Measurements from ENCODE around the gene SEPSECS.

The SEPSECS gene

DNA sequence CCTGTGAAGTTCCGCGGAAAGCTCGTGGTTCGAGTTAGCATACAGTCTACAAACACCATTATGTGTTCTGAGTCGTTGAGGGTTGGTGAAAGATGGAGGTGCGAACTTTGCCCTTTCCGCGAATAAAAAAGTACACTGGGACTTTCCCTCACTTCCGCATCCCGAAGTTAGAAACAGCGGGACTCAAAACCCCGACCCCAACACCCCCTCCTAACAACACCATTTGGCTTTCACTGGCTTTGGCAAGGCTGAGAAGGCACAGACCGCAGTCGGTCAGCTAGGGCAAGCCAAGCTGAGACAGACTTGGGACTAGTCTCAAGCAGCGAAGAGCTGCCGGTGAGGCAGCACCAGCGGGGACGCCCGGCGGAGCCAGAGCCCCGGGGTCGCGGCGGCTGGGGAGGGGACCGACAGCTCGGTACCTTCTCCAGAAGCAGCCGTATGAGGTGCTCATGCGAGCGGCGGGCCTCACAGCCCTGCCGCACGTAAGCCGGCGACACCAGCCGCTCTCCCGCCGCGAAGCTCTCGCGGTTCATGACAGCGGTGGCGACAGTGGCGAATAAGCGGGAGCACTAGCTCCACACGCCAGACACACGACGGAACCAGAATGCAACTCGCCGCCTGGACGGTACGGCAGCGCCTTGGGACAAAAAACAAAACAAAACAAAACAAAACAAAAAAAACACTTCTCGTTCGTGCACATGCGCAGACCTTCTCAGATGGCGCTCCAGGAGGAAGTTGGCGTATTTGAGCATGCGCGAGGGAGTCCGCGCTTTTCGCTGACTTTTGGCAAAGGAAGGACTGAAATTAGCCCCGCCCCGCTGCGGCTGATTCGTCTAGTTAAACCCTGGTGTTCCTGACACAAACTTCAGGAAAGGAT is at the start of gene SEPSECS:
SEPSECS (minus strand) TSS at position 613 of the 877 bp plus-strand sequence; CDS start at position 533, 80 bp downstream.
- peak; percentile 57 to 99 (median 92) for DNase-seq

DNA sequence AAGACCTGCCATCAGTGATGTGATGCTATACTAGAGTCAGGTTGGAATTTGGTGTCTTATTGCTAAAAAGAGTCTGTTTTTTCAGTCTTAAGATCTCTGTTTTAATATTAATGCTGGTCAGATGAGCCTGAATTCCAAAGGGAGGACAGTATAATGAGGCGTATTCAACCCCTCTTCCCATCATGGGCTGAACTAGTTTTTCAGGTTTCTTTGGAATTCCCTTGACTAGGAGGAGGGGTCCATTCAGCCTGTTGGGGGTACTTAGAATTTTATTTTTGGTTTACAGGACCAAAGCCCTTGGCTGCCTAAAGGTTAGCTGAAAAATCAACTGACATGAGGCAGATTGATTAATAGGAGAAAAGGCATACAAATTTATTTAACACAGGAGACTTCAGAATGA is 49.5 kb upstream of the SEPSECS start:
- no peak for DNase-seq

DNA sequence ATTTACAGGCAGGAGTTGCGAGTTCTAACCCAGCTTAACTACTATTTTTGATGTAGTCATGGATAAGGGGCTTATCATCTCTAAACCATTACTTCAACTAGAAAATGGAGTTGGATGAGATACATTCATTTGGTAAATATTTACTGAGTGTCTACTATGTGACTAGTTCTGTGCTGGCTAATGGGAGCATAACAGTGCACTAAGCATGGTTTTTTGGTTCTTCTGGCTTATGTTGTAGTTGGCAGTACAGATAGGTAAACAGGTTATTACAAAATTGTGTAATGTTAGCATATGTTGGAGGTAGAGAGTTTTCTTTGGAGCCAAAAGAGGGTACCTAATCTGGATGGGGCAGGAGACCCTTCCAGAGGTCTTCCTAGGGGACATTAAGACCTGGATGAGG is 47.7 kb upstream of the SEPSECS start:
- no peak for DNase-seq

DNA sequence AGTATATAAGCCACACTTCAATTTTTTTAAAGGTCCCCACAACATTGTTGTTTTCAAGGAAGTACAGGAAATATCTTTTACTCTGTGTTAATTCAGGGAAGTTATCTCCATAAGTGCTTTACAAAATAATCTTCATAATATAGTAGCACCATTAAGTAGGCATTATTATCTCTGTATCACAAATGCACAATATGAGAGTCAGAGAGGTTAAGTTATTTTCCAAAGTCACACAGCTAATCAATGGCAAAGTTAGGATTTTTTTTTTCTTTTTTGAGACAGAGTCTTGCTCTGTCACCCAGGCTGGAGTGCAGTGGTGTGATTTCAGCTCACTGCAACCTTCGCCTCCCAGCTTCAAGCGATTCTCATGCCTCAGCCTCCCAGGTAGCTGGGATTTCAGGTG is 38.5 kb upstream of the SEPSECS start:
- DNase-seq: no peak

DNA sequence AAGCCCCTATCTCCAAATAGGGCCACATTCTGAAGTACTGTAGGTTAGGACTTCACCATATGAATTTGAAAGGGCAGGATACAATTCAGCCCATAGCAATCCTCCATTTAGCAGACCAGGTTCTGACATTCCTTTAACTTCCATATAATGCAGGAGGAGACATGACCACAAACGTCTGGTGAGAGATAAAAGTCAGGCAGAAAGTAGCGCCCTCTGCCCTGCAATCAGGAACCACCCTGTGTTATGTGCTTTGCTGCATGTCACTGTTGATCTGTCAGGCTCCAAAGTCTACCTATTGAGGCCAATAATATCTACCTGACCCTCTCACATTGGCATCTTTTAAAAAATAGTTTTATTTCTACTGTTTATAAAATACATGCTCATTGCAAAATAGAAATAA is 30.2 kb upstream of the SEPSECS start:
- no peak for DNase-seq

DNA sequence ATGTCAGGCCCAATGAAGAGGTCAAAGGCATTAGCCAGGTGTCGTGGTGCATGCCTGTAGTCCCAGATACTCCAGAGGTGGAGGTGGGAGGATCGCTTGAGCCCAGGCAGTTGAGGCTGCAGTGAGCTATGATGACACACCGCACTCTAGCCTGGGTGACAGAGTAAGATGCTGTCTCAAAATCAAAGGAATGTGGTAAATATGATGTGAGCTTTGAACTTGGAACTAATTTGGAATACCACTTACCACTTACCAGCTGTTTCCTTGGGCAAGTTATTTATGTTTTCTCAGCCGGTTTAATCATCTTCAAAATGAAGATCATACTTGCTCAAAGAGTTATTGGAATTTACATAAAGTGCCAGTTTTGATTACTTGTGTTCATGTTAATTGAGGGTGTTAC is 23.8 kb upstream of the SEPSECS start:
- DNase-seq: no peak

DNA sequence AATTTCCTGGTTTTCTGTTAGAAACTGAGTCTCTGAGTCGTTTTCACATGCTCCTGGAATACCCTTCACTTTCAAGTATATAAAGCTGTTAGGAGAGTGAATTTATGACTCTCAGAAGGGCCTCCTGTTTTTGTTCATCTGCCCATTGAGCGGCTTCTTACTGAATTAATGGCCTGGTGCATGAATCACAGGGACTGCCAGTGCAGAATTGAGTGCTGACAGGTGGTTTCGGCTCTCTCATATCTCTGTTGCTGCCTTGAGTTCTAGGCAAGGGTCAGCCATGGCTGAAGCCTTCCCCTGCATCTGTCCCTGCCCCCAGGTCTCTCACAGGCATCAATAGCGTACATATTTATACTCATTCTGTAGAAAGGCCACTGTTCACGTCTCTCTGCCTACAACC is 22.7 kb upstream of the SEPSECS start:
- DNase-seq: no peak

DNA sequence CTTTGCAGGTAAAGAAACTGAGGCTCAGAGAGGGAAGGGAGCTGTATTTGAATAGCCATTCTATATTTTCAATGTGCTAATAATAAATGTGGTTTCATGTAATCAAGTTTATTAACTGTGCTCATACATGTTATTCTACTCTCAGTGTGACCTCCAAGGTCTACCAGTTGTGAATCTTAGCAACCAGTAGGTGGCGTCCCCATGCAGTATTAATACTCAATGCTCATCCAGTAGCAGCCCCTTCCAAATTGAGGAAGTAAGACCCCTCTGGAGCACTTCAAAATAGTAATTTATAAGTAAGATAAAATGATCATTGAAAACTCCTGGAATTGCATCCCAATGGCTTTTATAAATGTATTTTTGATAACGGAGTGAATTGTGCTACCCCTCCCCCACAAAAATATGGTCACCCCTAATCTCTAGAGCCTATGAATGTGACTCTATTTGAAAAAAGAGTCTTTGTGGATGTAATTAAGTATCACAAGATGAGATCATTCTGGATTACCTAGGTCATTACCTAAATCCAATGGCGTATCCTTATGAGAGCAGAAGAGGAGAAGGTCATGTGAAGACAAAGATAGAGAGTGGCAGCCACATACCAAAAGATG is 20.4 kb upstream of the SEPSECS start:
- no peak for DNase-seq

DNA sequence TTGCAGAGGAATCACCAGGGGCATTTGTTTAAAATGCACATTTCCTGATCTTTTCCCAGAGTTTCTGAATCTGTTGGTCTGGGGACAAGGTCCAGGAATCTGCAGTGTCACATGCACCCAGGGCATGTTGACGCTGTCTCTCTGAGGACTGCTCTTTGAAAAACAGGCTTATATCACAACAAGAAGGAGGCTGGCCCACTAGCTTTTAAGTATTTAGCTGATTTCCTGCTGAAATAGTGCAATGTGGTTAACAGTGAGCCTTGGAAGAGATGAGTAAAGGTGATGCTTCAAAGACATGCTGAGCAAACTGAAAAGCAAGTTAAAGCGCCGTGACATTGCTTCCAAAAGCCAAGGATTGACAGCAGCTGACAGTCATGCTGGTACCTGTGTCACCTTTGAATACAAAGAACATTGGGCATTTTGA is 18.6 kb upstream of the SEPSECS start:
- DNase-seq: no peak

DNA sequence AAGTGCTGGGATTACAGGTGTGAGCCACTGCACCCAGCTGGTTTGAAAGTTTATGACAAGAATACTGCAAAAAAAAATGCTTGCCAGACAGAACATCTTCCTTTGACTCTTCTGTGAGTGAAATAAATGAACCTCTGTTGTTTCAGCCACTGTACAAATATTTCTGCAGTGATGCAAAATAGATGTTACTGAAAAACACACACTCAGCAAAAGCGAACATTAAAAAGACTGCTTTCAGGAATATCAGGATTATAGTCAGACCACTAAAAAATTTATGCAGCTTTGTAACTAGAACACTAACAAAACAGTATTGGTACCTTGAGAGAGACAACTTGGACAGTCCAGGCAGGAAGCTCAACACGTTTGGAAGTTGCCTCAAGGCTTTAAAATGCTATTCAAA is 16.9 kb upstream of the SEPSECS start:
- no peak for DNase-seq

DNA sequence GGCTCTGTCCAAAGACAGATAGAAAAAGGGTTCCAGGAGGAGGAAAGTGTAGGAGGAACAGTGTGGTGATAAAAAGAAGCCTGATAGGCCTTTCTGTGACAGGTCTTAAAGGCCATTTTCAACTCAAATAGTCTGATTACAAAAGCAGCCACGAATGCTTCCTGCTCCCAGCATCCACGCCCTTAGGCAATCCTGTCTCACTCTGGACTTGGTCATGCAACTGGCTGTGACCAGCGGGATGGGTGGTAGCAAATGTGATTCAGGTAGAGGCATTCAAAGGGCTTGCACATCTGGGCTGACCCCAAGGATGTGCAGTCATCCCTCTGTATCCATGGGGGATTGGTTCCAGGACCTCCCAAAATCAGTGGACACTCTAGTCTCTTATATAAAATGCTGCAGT is 14.4 kb upstream of the SEPSECS start:
- DNase-seq: no peak

DNA sequence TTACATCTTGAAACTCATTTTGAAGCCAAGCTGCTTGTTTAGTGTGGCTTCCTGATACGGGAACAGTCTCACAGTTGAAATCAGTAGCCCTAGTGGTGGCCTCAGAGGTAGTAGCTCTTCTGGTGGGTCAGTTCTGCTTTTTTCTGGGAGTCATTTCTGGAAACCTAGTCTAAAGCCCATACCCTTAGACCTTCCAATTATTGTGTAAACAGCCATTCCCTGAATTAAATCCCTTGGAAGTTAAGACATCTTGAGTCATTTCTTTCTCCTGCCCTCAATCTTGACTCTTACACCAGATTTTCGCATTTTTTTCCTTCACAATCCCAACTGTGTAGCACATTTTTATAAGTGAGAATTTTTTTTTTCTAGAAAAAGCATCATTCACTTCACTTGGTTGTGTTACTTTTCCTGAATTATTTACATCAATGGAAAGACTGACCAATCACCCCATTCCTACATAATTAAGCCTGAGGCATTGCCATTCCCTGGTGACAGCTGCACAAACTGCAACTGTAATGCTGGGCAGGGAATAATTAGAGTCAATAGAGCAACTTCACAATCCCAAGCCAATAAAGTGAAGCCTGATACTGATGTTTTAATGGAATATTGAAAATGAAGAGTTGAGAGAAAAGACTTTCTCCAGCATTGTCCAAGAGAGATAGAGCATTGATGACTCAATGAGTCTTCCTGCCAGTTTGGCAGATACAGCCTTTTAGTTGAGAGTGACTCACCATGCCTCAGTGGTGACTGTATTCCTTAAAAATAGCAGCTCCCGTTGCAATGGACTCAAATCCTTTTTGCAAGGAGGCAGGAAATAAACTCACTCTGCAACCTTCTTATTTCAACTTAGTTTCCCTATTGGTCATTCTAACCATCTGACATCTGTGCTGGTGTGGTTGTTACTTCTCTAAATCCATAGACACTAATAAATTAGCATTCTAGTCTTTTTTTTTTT is 13.0 kb upstream of the SEPSECS start:
- DNase-seq: peak in 3 of 14 donors; percentile 4 to 16 (median 5)

DNA sequence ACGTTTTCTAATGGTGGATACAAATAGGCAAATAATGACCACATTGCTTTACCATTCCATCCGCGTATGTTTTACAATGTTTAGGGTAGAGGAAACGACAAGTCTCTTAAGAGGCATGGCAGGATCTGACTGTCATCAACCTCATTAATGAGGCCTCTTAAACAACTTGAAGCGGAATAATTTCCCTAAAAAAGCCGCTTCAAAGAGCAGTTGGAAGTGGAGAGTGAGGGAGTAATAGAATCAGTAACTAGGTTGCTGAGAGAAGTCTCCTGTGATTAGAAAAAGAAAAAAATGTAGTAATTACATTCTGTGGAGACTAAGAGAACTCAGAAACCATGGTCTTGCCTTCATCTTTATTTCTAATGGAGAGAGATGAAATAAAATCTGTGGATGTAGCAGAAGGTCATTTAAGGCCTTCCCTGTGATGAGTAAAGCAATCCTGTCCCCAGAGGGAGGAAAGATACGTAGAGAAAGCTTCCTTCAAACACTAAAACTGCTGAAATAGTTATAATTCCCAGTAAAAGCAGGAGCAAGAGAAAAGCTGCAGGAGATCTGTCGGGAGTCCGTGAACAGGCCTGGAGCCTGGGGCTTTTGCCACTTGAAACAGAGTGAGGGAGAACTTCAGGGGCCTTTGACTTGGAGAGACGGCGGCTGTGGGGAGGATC is 11.1 kb upstream of the SEPSECS start:
- no peak for DNase-seq

DNA sequence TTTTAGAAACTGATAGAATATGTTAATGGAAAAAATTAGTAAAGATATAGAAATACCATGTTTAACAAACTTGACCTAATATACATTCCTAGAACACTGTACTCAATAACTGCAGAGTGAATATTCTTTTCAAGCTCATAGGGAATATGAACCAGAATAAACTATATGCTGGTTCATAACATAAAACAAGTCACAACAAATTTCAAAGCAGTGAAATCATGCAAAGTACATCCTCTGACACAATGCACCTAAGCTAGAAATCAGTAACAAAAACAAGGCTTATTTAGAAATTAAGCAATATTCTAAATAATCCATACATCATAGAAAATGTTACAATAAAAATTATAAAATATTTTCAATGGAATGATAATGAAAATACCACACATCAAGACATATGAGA is 9.2 kb upstream of the SEPSECS start:
- no peak for DNase-seq

DNA sequence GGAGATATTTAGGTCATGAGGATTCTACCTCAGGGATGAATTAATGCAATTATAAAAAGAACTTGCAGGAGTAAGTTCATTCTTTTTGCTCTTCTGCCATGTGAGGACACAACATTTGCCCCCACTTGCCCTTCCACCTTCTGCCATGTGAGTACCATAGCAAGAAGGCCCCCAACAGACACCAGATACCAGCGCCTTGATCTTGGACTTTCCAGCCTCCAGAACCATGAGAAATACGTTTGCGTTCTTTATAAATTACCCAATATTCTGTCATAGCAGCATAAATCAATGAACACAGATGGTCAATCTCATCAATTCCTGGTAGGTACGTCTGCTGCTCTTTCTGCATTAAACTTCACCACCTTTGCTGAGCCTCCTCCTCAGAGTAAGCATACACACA is 5.7 kb upstream of the SEPSECS start:
- DNase-seq: no peak

DNA sequence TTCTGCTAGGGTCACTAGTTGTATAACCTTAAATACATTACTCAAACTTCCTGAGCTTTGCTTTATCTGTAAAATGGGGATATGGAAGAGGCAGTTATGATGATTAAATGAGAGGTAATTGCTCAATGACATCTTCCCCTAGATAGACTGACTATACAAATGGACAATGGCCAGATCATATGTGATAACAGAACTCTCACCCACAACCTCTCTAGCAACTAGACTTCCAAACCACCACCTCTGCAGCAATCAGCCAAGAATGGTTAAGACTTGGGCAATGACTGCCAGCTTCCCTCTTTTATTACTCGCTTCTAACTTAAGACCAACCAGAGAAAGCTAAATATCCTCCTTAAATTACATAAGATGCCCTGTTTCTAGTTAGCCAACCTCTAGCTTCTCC is 2.9 kb upstream of the SEPSECS start:
- no peak for DNase-seq

DNA sequence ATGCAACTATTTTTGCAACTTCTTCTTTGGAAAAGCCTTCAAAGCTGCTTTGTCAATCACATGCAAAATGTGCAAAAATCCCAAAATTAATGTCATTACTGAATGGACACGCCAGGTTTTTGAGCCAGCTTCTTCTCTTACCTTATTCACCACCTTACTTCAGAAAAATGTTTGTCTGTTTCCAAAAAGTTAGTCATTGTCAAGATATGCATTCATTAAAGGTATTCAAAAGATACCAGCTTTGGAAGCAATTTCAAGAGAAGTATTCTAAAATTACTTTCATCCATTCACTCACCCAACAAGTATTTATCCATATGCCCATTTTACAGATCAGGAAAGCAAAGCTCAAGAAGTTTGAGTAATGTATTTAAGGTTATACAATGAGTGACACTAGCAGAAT is 2.3 kb upstream of the SEPSECS start:
- no peak for DNase-seq

DNA sequence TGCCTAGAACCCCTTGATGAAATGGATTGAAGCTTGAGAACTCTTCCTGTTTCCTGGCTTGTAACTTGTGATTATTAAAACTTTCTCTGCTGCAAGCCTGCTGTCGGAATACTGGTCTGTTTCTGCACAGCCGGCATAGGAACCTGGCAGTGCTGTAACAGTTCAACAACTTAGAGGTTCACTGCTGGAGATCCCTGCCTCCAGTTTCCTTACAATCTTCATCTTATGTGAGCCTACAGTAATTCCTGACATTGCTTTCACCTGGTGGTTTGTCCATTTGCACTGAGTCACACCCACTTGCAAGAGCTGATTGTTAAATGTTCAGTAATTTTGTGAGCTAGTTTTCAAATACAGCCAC is 1.3 kb upstream of the SEPSECS start:
- DNase-seq: no peak

DNA sequence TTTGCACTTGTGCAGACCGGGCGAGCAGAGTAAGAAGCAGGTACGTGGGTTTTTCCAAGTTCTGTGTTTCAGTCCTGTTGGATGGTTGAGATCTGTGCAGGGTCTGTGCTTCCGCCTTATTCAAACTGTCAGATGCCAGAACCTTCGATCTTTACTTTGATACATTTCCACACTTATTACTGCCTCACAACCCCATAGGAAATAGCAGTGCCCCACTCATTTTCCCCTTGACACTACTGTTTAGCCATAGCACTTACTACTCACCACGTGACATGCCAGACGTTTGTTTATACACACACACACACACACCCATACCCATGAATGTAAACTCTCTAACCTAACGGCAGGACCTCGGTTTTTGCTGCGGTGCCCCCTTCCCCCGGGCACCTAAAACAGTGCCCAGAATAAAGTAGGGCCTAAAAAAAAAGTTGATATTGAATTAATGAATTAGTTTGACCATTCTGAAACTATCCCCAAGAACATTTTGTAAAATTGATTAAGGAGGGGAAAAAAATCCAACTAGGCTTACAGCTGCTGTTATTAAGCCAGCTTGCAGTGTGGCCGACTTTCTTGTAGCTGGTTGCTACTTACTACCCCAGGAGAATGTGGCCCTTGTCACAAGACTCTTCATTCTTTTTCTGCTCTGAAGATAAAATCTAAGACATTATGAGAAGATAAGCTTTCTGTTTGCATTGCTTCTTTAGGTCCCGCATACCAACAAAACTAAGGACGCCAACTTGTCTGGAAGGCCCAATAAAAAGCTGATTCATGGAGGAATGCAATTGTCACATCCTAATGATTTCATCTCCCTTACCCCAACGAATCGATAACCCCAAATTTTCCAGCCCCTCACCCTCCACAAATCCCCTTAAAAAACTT is 704 bp upstream of the SEPSECS start:
- no peak for DNase-seq

DNA sequence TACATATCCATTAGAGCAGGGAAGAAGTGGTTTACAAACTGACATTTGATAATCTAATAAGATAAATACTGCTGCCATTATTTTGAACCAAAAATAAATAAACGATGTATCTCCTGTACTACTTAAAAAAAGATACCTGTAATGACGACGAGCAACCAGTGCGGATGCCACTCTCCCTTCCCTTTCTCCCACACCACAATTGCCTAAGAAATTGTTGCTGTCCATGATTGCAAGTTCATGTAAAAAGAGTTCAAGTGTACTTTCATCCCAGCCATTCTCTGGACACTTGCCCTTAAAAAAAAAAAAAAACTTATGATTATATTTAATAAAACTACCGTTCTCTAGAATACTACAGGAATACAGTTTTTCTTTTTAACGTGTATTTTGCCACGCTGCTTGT is 1.4 kb downstream of the SEPSECS start:
- DNase-seq: no peak

DNA sequence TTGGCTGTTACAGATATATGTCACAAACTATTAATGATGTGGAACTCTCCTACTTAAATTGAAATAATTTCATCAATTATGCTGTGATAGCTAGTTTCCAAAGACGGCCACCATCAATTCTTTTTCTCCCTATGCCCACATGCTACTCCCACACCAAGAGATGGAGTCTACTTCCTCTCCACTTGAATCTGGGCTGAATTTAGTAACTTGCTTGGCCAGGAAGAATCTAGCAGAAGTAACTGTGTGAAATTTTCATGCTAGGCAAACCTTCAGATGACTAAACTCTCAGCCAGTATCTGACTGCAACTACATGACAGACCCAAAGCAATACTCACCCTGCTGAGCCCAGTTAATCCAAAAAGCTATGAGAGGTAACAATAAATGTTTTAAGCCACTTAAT is 3.2 kb downstream of the SEPSECS start:
- no peak for DNase-seq

DNA sequence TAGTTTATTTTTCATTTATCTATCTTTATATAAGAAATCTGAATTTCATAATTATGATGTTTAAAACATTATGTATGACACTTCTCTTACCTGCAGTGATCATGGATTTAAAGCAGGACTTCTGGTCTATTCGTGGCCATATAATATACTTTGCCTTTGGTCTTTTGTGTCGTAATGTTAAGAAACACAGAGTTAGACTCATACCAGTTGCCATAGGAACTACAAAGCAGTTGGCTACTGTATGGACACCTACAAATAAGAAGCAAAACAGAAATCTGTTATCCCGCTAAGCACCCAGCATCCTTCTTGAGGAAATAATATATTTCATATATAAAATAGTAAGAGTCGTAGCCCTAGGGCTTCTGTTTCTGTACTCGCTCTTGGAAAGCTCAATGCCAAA is 4.3 kb downstream of the SEPSECS start:
- no peak for DNase-seq

All from C1 segment of cervical spinal cord (tissue), 14 donors.